ENCODE data around the gene C12orf57. TPM values are rescaled to one million over a fixed set of nuclear protein-coding genes. Genes with fewer than 3 reads are reported as not detected.
A peak's percentile ranks its signal among the peaks of the same experiment; 100 is the strongest.

C12orf57 gene
- polyA plus RNA-seq, 2 of the 4 experiments (the other 2 are of a cell fraction), result 261 to 466 TPM

DNA sequence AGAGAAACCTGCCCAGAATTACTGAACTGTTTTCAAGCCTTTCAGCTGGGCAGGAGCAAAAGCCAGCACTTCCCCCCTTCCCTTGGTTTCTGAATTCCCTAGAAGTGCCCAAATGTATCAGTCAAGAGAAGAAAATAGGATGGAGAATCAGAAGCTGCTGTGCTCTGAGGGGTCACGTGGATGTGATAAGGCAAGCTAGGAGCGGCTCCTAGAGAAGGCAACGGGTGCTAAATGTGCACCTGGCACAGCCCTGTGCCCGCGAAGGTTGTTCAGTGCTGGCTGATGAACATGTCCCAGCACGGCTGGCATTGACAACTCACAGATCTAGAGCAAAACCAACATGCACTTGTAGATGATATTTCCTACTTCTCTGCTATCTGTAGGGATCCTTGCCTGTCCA lies 35.2 kb downstream of the C12orf57 start:
- Histone ChIP-seq H3K4me3 (no peak overlapping the region), H3K9me3 (no peaks in the 10 kb centered on the region), H3K4me2 (no peak overlapping the region), H3K4me1 (no peaks in the 10 kb centered on the region), H3K27ac (no peak overlapping the region)
- ATAC-seq (no peak; a peak in 2 of 6 replicates), DNase-seq (ENCODE audit: low read depth in 1 of 2, low spot score in 1 of 2) (no peak), FAIRE-seq (no peak)
- TF ChIP-seq ZSCAN20 (CRISPR knock-in tag; IDR thresholded peaks at IDR 0.05) (no peak), CBX8 (IDR thresholded peaks at IDR 0.05) (no peak), HOXB5 (CRISPR knock-in tag; IDR thresholded peaks at IDR 0.05) (no peak), HOXB13 (CRISPR knock-in tag; IDR thresholded peaks at IDR 0.05; ENCODE audit: low read depth) (no peak), TP53 (CRISPR knock-in tag; IDR thresholded peaks at IDR 0.05) (no peak)
- TF ChIP-seq, protein P1, sequence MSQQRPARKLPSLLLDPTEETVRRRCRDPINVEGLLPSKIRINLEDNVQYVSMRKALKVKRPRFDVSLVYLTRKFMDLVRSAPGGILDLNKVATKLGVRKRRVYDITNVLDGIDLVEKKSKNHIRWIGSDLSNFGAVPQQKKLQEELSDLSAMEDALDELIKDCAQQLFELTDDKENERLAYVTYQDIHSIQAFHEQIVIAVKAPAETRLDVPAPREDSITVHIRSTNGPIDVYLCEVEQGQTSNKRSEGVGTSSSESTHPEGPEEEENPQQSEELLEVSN (IDR thresholded peaks at IDR 0.05; ENCODE audit: borderline replicate concordance, low read depth), result no peak
- POLR2A ChIA-PET, result interaction anchor here (2.1 kb wide), 1 partner anchor 18 kb away, joined by 5 read pairs; no protein-coding TSS in a partner anchor
- WGBS (ENCODE audit: missing lambda C conversion rate), result 93% methylated on average over 6 of the region's 6 CpGs
- CTCF ChIA-PET, result interaction anchor here (1.1 to 2.3 kb wide), 3 partner anchors 9 to 35 kb away, joined by 3 to 6 read pairs (median 4); partner anchors contain the start of genes C12orf57 and RNU7-1

- peak; percentile 39; the same call in 1 of the 2 replicates for TF ChIP-seq POLR2AphosphoS2 (conservative IDR thresholded peaks at IDR 0.05; ENCODE audit: low read length)
- TF ChIP-seq RARB (CRISPR knock-in tag; IDR thresholded peaks at IDR 0.05), result no peak
- Histone ChIP-seq H3K4me3 (no peak overlapping the region), H3K9me3 (no peaks in the 10 kb centered on the region), H3K27ac (no peak overlapping the region), H3K4me2 (no peak overlapping the region), H3K4me1 (no peaks in the 10 kb centered on the region)
- FAIRE-seq, result no peak
- CTCF ChIA-PET, result interaction anchor here (0.9 to 2.3 kb wide), 3 partner anchors 9 to 15 kb away, joined by 3 to 6 read pairs (median 3); no protein-coding TSS in a partner anchor
- no peak for DNase-seq (ENCODE audit: low read depth in 1 of 2, low spot score in 1 of 2)
- 80% methylated on average over 3 of the region's 3 CpGs for WGBS (ENCODE audit: missing lambda C conversion rate)
- no peak; a peak in 1 of 6 replicates for ATAC-seq
- POLR2A ChIA-PET, result interaction anchor here (2.1 kb wide), 1 partner anchor 18 kb away, joined by 5 read pairs; no protein-coding TSS in a partner anchor
Observed at GRCh38 chr12:6979453-6979852, 35.6 kb downstream of the C12orf57 start.

DNA sequence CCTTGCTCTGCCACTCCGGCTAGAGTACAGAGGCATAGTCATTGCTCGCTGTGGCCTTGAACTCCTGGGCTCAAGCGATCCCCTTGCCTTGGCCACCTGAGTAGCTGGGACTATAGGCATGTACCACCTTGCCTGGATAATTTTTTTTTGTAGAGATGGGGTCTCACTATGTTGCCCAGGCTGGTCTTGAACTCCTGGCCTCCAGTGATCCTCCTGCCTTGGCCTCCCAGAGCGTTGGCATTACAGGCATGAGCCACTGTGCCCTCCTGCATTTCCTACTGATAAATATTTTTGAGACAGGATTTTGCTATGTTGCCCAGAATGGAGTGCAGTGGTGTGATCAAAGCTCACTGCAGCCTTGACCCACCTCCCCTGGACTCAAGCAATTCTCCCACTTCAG lies 36.3 kb downstream of the C12orf57 start:
- no peak for TF ChIP-seq KDM1A (IDR thresholded peaks at IDR 0.05; ENCODE audit: low read depth)
- TF ChIP-seq ZSCAN20 (CRISPR knock-in tag; IDR thresholded peaks at IDR 0.05), result no peak
- TF ChIP-seq BCL3 (IDR thresholded peaks at IDR 0.05), result no peak
- no peak for TF ChIP-seq NPAS2 (CRISPR knock-in tag; IDR thresholded peaks at IDR 0.05; ENCODE audit: borderline replicate concordance)
- no peak for TF ChIP-seq MAFK (IDR thresholded peaks at IDR 0.05; ENCODE audit: partially characterized antibody)
- no peak for TF ChIP-seq CBX2 (IDR thresholded peaks at IDR 0.05; ENCODE audit: borderline replicate concordance, low read depth)
- no peak for TF ChIP-seq JUN (IDR thresholded peaks at IDR 0.05)
- no peak for TF ChIP-seq ELK1 (IDR thresholded peaks at IDR 0.05; ENCODE audit: low read depth, low read length)
- TF ChIP-seq PHF8 (IDR thresholded peaks at IDR 0.05; ENCODE audit: borderline replicate concordance, low read depth), result no peak
- TF ChIP-seq, protein P1 (IDR thresholded peaks at IDR 0.05; ENCODE audit: borderline replicate concordance, low read depth), result no peak
- TF ChIP-seq RNF2 (IDR thresholded peaks at IDR 0.05; ENCODE audit: borderline replicate concordance, low read depth), result no peak
- TF ChIP-seq GATA3 (IDR thresholded peaks at IDR 0.05; ENCODE audit: borderline replicate concordance), result no peak
- no peak for TF ChIP-seq CHD2 (IDR thresholded peaks at IDR 0.05; ENCODE audit: low read length, partially characterized antibody)
- TF ChIP-seq POLR2AphosphoS2 (conservative IDR thresholded peaks at IDR 0.05; ENCODE audit: low read length), result no peak
- TF ChIP-seq JUNB (IDR thresholded peaks at IDR 0.05), result no peak
- TF ChIP-seq EHF (CRISPR knock-in tag; IDR thresholded peaks at IDR 0.05), result no peak
- TF ChIP-seq RFX5 (IDR thresholded peaks at IDR 0.05), result no peak
- TF ChIP-seq, protein P2, sequence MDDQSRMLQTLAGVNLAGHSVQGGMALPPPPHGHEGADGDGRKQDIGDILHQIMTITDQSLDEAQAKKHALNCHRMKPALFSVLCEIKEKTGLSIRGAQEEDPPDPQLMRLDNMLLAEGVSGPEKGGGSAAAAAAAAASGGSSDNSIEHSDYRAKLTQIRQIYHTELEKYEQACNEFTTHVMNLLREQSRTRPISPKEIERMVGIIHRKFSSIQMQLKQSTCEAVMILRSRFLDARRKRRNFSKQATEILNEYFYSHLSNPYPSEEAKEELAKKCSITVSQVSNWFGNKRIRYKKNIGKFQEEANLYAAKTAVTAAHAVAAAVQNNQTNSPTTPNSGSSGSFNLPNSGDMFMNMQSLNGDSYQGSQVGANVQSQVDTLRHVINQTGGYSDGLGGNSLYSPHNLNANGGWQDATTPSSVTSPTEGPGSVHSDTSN (IDR thresholded peaks at IDR 0.05), result no peak
- TF ChIP-seq NR3C1 (IDR thresholded peaks at IDR 0.05), result no peak
- no peak for TF ChIP-seq ZFP36 (IDR thresholded peaks at IDR 0.05; ENCODE audit: borderline replicate concordance, partially characterized antibody)
- ChIA-PET POLR2A (no interaction called here), CTCF (interaction anchor here (0.9 to 2.3 kb wide), 4 partner anchors 12 to 19 kb away, joined by 3 to 6 read pairs (median 4); no protein-coding TSS in a partner anchor)
- DNase-seq (ENCODE audit: low read depth in 1 of 2, low spot score in 1 of 2), result no peak
- WGBS (ENCODE audit: missing lambda C conversion rate), result 99% methylated on average over 4 of the region's 4 CpGs
- H3K9me3 ChIP-seq, result no peaks in the 10 kb centered on the region
- H3K4me2 ChIP-seq, result no peak overlapping the region
- H3K27ac ChIP-seq, result no peak overlapping the region
- ATAC-seq, result no peak
- no peaks in the 10 kb centered on the region for H3K4me1 ChIP-seq
- no peak overlapping the region for H3K4me3 ChIP-seq
- FAIRE-seq, result no peak

Measured in A549 (cell line).